Nephron progenitor cell (in vitro differentiated cells): Measurements from ENCODE around the gene BCL2L13.

Experiments
- DNase-seq: peaks from one replicate; pipeline ENCODE4 v3.0.0; 2021
- H3K27ac Mint-ChIP-seq: 2 replicates; pipeline ENCODE4 v1.8.0; 2021; ENCODE audit warnings: mild to moderate bottlenecking, moderate library complexity, mixed read lengths
- H3K27me3 Mint-ChIP-seq: 2 replicates; pipeline ENCODE4 v1.8.0; 2021; ENCODE audit warnings: mild to moderate bottlenecking, low read depth, mixed read lengths; ENCODE audit not compliant: poor library complexity
- H3K36me3 Mint-ChIP-seq: 2 replicates; pipeline ENCODE4 v1.8.0; 2021; ENCODE audit warnings: low read depth, mixed read lengths
- H3K4me1 Mint-ChIP-seq: 2 replicates; pipeline ENCODE4 v1.8.0; 2021; ENCODE audit warnings: mixed read lengths
- H3K4me3 Mint-ChIP-seq: 2 replicates; pipeline ENCODE4 v1.8.0; 2021; ENCODE audit warnings: mild to moderate bottlenecking, moderate library complexity, mixed read lengths
- H3K9me3 Mint-ChIP-seq: 2 replicates; pipeline ENCODE4 v1.8.0; 2021; ENCODE audit warnings: mild to moderate bottlenecking, moderate library complexity, mixed read lengths
- TF ChIP-seq, protein P1 (sequence below): fragments of 200-600 bp; sonication (generic); IDR thresholded peaks from 2 replicates; pipeline ENCODE4 v1.5.0; 2021; ENCODE audit warnings: antibody characterized with exemption

The BCL2L13 gene

DNA sequence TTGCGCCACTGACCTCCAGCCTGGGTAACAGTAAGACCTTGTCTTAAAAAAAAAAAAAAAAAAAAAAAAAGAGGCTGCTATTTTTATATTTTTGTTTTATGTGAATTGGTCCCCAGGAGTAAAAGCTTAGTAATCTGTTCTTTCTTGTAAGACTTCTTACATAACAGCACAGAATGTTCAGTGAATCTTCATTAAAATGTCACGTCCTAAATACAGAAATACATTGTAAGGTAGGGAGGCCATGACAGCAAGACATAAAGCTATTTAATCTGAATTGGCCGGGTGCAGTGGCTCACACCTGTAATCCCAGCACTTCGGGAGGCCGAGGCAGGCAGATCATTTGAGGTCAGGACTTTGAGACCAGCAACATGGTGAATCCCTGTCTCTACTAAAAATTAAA, 71.5 kb downstream of the BCL2L13 start:
- no peak overlapping the region for H3K4me3 Mint-ChIP-seq
- H3K27me3 Mint-ChIP-seq, result no peaks in the 10 kb centered on the region
- TF ChIP-seq, protein P1, sequence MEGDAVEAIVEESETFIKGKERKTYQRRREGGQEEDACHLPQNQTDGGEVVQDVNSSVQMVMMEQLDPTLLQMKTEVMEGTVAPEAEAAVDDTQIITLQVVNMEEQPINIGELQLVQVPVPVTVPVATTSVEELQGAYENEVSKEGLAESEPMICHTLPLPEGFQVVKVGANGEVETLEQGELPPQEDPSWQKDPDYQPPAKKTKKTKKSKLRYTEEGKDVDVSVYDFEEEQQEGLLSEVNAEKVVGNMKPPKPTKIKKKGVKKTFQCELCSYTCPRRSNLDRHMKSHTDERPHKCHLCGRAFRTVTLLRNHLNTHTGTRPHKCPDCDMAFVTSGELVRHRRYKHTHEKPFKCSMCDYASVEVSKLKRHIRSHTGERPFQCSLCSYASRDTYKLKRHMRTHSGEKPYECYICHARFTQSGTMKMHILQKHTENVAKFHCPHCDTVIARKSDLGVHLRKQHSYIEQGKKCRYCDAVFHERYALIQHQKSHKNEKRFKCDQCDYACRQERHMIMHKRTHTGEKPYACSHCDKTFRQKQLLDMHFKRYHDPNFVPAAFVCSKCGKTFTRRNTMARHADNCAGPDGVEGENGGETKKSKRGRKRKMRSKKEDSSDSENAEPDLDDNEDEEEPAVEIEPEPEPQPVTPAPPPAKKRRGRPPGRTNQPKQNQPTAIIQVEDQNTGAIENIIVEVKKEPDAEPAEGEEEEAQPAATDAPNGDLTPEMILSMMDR, result no peak
- H3K36me3 Mint-ChIP-seq, result peaks cover 44% of the 10 kb centered on the region
- no peak for DNase-seq
- H3K9me3 Mint-ChIP-seq, result no peaks in the 10 kb centered on the region
- H3K4me1 Mint-ChIP-seq, result peaks cover 5% of the 10 kb centered on the region
- H3K27ac Mint-ChIP-seq, result no peak overlapping the region

DNA sequence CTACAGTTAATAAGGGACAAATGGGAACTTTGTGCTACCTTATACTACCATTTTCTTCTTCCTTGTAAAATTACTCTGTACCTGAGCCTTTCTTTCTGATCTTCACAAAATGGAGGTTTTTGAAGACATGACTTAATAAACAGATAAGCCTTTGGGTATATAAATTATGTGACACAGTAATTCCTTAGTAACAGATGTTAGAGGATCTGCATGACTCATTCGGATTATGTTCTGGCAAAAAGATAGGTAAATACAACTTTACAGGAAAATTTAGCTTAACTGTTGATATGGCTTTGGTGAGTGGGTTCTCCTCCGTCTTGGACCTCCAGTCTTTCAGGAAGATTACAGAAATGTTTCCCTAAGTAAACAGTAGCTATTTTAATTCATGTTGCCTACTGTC, 73.9 kb downstream of the BCL2L13 start:
- H3K36me3 Mint-ChIP-seq, result peaks cover 31% of the 10 kb centered on the region
- DNase-seq, result no peak
- no peaks in the 10 kb centered on the region for H3K4me1 Mint-ChIP-seq
- H3K27ac Mint-ChIP-seq, result peak overlapping the region; percentile 47
- no peak overlapping the region for H3K4me3 Mint-ChIP-seq
- TF ChIP-seq, protein P1, result no peak
- no peaks in the 10 kb centered on the region for H3K27me3 Mint-ChIP-seq
- H3K9me3 Mint-ChIP-seq, result no peaks in the 10 kb centered on the region

DNA sequence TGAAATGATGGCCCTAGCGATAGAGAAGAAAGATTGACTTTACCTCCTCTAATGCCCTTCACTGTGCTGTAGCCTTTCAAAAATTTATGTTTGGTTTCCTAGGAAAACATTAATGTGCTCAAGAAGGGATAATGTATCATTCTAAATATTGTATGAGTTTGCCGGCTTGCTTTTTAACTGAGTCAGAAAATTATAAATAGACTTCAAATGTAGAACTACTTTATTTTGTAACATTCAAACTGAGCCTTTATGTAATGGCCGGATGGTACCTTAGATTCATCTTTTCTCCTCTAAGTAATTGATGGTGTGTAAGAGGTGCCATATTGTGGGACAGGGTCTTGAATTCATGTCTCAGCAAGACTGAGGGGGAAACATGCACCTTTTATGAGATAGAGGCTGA, 78.0 kb downstream of the BCL2L13 start:
- DNase-seq, result no peak
- TF ChIP-seq, protein P1, result no peak
- H3K27ac Mint-ChIP-seq, result no peak overlapping the region
- no peak overlapping the region for H3K4me3 Mint-ChIP-seq
- H3K36me3 Mint-ChIP-seq, result peaks cover 35% of the 10 kb centered on the region
- H3K27me3 Mint-ChIP-seq, result peaks cover 3% of the 10 kb centered on the region
- no peaks in the 10 kb centered on the region for H3K4me1 Mint-ChIP-seq
- H3K9me3 Mint-ChIP-seq, result no peaks in the 10 kb centered on the region

DNA sequence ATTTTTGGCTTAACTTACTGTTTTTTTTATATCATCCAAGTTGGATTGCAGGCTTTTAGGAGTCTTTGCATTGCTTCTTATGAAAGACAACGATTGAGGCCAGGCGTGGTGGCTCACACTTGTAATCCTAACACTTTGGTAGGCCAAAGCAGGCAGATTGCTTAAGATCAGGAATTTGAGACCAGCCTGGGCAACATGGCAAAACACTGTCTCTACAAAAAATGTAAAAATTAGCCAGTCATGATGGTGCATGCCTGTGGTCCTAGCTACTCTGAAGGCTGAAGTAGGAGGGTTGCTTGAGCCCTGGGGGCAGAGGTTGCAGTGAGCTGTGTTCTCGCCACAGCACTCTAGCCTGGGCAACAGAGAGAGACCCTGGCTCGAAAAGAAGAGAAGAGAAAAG, 79.2 kb downstream of the BCL2L13 start:
- no peak for DNase-seq
- no peak overlapping the region for H3K4me3 Mint-ChIP-seq

DNA sequence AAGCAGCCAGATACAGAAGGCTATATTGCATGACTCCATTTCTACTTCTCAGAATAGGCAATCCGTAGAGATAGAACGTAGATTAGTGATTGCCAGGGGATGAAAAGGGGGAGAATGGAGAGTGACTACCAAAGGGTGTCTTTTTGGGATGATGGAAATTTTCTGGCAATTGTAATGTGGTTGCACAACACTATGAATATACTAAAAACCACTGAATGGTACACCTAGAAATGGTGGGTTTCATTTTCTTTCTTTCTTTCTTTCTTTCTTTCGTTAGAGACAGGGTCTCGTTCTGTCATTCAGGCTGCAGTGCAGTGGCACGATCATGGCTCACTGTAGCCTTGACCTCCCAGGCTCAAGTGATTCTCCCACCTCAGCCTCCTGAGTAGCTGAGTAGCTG, 81.4 kb downstream of the BCL2L13 start:
- Mint-ChIP-seq H3K9me3 (no peaks in the 10 kb centered on the region), H3K27me3 (peaks cover 3% of the 10 kb centered on the region), H3K36me3 (peaks cover 18% of the 10 kb centered on the region), H3K4me3 (no peak overlapping the region), H3K27ac (no peak overlapping the region), H3K4me1 (no peaks in the 10 kb centered on the region)
- TF ChIP-seq, protein P1, result no peak
- DNase-seq, result no peak

More for the DNA sequence above, 79.2 kb downstream of the BCL2L13 start:
- TF ChIP-seq, protein P1, result no peak
- H3K27me3 Mint-ChIP-seq, result peaks cover 3% of the 10 kb centered on the region
- no peaks in the 10 kb centered on the region for H3K4me1 Mint-ChIP-seq
- no peaks in the 10 kb centered on the region for H3K9me3 Mint-ChIP-seq
- H3K27ac Mint-ChIP-seq, result peak overlapping the region; percentile 80
- H3K36me3 Mint-ChIP-seq, result peaks cover 29% of the 10 kb centered on the region

DNA sequence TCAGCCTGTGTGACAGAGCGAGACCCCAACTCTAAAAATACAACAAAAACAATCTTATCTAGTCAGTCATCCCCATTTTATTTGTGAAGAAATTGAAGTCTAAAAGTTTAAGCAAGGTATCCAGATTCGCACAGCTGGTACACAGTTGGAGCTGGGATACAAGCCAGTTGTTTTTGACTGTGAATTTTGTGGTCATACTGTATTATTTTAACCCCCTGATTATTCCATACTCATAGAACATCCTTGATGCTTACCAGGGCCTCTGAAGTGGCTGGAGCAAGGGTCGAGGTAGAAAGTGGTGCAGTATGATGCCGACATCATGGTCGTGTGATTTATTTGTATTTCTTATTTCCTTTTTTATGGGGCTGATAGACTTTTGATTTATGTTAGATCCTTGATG, 85.7 kb downstream of the BCL2L13 start:
- Mint-ChIP-seq H3K27ac (no peak overlapping the region), H3K9me3 (no peaks in the 10 kb centered on the region), H3K36me3 (peaks cover 34% of the 10 kb centered on the region), H3K4me1 (no peaks in the 10 kb centered on the region), H3K4me3 (no peak overlapping the region), H3K27me3 (no peaks in the 10 kb centered on the region)
- no peak for DNase-seq
- TF ChIP-seq, protein P1, result no peak
